Left renal cortex interstitium (tissue), 4 donors: ENCODE measurements around the gene RGS8. TPM values are rescaled to one million over a fixed set of nuclear protein-coding genes. Genes with fewer than 3 reads are reported as not detected.
"Not testable (repeated sequence)": the region's sequence is repeated elsewhere in the genome, so short reads cannot be mapped to it uniquely, and the experiment has no call there.

ENCODE experiments used
- DNase-seq, 4 donors: peaks; one replicate each; pipeline ENCODE4 v3.0.0-alpha.2; 2013; ENCODE audit warnings: low read depth in 4 of 4, low spot score in 2 of 4, missing footprints in 1 of 4
- polyA plus RNA-seq, 4 donors: library from polyadenylated mRNA; unstranded; fragments of 120-200 nt; gene quantifications; one replicate each; pipeline ENCODE4 v1.2.1, GENCODE V29; 2013; ENCODE audit not compliant: insufficient read length in 4 of 4

RGS8 gene
- polyA plus RNA-seq, 4 donors: 0.04 to 0.06 TPM; not detected in 2

GRCh38 chr1:182702826-182703524, 18.6 kb upstream of the RGS8 start:
- DNase-seq: no peak

GRCh38 chr1:182700351-182700709, 15.9 kb upstream of the RGS8 start:
- no peak for DNase-seq

DNA sequence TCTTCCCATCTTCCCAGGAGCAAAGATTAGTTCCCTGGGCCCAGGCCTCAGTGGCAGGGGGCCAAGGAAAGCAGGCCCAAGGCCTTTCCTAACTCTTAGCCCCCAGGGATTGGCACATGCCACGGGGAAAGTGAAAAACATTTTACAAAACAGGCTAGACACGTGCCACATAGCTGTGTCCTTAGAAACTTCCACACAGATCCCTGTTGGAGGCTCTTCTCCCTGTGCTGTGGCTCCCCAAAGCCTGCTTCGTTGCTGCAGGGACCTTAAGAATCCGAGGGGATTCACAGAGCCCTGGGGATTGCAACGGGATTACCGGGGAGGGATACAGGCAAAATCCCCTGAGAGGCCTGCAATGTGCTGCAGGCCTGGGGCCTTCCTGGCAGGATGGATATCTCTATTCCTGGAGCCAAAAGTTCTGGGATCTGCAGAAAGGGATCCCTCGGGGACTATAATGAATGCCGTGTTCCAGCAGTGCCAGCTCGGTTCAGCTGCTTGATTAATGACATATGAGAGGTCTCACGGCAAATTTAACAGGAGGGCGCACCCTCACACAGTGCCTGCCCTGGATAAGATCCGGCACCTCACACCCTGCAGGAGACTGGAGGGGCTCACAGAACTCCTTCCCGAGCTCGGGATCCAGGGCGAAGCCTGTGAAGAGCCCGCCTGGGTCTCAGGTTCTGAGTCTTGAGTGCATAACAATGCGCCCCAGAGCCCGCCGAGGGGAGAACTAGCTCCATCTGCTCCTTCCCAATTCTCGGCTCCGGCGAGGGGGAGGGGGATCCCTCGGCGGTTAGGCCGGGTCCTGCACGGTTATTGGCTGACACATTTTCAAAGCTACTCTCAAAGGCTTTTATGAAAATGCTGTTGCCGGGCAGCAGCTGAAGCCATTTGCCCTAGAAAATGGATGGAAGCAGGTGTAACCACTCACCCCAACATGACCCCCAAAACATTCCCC, 15.3 kb upstream of the RGS8 start:
- DNase-seq: no peak

DNA sequence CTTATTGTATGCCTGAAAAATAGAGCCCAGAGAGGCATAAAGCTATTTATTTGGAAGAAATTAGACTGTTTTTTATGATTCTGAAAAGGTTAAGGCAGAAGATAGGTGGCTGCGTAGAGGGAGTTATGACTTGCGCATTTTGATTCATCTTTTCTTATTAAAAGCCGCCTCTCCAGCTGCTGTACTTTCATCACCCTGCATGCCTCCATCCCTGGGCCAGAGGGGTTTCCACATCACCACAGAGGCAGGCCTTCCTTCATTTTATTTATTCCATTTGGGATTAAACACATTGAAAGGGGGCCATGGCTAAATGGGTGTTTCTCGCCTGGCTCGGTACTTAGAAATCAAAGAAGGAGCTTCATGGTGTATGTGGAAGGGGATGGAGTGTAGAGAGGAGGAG, 14.6 kb upstream of the RGS8 start:
- no peak for DNase-seq

GRCh38 chr1:182693139-182693538, 8.8 kb upstream of the RGS8 start:
- DNase-seq: not testable (repeated sequence)

GRCh38 chr1:182690886-182691443, 6.6 kb upstream of the RGS8 start:
- no peak for DNase-seq

- no peak for DNase-seq
Measured at GRCh38 chr1:182688436-182689205, 4.2 kb upstream of the RGS8 start.

DNA sequence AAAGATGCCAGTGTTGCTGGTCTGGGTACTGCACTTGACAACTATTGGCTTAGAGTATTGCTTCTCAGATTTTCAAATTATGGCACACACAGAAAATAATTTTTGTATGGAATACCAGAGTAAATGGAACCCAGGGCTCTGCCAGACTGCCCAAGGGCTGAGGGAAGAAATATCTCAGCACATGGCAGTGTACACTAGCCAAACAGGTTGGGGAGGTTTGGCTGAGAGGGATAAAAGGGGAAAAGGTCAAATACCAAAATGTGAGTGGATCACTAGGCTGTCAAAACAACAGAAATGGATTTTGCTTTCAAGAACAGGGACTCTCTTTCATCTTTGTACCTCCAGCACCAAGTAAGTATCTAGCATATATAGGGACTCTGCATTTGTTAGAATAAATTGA, 3.0 kb upstream of the RGS8 start:
- no peak for DNase-seq

DNA sequence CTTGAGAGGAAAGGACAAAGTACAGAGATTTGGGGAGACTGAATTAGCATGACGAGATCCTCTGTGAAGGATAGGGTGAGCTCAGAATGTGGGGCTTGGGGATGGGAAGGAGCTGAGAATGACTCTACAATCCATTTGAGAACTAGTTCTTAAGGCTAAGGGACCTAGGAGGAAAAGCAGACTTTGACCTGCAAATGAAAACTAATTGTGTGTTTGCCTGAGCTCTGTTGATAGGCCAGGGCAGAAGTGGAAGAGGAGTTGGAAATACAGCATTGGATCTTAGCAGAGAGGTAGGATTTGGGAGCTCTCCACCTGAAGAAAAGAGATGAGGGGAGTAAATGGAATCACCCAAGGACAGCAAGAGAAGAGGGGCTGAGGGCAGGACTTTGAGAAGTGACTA, 2.1 kb upstream of the RGS8 start:
- DNase-seq: no peak

GRCh38 chr1:182685215-182685614, 828 bp upstream of the RGS8 start:
- no peak for DNase-seq

DNA sequence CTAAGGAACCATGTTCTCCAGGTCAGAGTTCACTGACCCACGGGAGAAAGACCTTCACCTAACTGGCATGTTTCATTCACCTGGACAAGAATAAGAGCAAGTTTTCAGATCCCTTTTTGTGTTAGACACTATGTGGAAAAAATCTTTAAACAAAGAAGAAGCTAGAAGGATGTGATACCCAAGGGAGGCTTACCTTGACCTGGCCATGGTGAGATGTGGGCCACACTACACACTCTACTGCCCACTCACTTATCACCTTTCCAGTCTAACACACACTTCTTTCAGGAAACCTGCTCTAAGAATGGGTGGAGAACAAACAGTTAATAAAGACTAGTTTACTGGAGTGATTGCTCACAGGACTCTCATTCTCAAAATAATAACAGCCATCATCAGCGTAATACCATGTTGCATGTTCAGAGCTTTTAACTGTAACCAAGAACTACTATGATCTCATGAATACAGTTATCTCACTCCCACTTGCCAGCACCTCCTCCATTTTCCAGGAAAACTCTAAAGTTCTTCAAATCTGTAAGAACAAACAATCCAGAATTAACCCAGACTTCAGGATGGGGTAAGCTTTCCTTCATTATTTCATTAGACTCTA, 1.4 kb downstream of the RGS8 start:
- DNase-seq: no peak

DNA sequence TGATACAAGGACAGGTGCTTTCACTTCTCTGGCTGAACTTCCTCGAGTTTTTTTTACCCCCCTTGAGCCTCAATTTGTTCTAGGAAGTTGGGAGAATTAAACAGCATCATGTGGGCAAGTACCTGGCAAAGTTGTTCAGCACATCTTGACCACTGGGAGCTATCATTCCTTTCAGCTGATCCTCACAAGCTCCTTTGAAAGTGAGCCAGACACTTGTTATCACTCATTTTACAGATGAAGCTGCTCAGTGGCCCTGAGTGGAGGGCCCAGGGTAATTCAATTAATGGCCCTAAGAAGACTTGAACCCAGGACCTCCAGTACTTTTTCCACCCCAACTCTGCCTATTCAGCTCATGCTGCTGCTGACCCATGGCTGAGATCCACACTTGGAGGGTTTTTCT, 2.0 kb downstream of the RGS8 start:
- no peak for DNase-seq

DNA sequence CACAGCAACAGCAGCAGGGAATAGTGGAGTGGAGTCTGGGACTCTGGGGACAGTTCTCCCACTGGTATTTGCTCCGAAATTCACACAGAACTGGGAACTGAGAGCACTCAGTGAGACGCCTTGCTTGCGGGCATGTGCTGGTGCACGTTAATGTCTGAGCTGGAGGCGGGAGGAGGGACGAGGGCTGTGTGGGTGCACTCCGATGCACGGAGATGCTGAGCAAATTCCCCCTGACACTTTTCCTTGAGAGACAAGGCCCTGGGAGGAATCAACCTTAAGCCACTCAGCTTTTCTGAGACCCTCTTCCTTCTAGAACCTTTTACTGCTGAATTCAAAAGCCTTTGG, 2.8 kb downstream of the RGS8 start:
- no peak for DNase-seq

DNA sequence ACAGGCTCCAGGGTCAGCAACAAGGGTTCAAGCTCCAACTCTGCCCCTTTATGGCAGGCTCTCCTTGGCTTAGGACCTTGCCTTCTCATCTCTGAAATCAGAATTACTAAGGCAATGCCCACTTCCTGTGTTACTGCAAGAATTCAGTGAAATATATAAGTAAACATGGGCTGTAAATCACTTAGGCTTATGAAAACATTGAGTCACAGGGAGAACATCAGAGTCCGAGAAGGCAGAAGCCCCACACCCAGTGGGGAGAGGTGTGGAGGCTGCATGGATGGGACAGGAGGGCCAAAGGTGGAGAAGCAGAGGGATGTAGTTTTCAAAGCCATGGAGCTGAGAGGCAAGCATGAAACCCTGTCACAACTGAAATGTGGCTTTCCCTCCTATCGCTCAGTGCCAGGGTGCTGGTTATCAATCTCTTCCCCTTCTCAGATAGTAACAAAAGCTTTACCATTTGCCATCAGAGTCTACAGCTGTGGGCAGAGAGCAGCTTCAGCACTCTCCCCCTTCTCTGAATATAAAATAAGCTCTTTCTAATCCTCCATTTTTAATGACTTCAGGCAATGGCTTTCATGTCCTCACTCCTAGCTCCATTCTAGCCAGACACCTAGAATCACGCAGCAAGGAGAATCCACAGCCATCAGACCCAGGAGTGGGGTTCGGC, 3.4 kb downstream of the RGS8 start:
- no peak for DNase-seq

DNA sequence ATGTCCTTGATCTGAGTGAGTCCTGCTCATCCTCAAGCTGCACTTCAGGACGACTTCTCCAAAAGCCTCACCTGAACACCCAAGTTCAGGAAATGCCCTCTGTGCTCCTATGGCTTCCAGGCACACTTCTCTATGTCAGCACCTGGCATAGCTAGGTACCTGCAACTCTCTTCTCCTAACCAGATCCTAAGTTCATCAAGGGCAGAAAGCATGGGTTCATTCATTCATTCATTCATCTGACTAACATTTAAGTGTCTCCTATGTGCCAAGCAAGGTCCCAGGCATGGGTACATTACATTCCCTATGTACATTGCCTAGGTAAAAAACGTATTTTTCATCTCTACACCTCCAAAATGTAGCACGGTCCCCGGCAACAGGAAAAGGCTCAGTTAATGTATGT, 4.0 kb downstream of the RGS8 start:
- DNase-seq: no peak

DNA sequence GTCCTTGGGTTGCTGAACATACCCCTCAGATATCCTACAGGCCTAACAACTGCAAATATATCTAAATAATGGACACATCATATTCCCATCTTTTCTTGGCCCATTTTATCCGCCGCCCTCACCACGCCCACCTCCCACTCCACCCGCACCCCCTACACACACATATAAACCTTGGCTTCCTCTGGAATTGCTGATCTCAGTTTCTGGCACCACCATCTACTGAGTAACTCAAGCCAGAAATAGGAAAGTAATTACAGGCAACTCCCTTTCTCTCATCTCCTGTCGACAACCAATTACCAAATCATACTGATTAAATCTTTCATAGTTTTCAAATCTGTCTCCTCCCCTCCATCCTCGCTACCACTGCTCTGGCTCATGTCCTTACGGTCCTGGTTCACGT, 4.7 kb downstream of the RGS8 start:
- no peak for DNase-seq

- DNase-seq: no peak
Measured at GRCh38 chr1:182677397-182678098, 6.8 kb downstream of the RGS8 start.

GRCh38 chr1:182676274-182676673, 8.1 kb downstream of the RGS8 start:
- DNase-seq: no peak
